Hypothalamus (tissue), 51 donors: ENCODE measurements around the gene SLMAP.

Source experiments
- DNase-seq, 51 donors: peaks; one replicate each; lab custom pipeline; 2025; lab: John Stamatoyannopoulos, UW

Gene SLMAP

GRCh38 chr3:57927916-57928315 lies 171.8 kb downstream of the SLMAP start:
- no peak for DNase-seq

- DNase-seq, result no peak
Measured at GRCh38 chr3:57928511-57928910, 172.4 kb downstream of the SLMAP start.

- DNase-seq, result no peak
Measured at GRCh38 chr3:57929988-57930387, 173.9 kb downstream of the SLMAP start.

- DNase-seq, result no peak
Measured at GRCh38 chr3:57933602-57934001, 177.5 kb downstream of the SLMAP start.

- DNase-seq, result no peak
Measured at GRCh38 chr3:57934373-57934772, 178.3 kb downstream of the SLMAP start.

GRCh38 chr3:57935539-57935938 lies 179.4 kb downstream of the SLMAP start:
- no peak for DNase-seq

- DNase-seq, result no peak
Measured at GRCh38 chr3:57937092-57937491, 181.0 kb downstream of the SLMAP start.

GRCh38 chr3:57939775-57940174 lies 183.7 kb downstream of the SLMAP start:
- DNase-seq, result no peak

- DNase-seq, result no peak
Measured at GRCh38 chr3:57942388-57942787, 186.3 kb downstream of the SLMAP start.

GRCh38 chr3:57942872-57943283 lies 186.8 kb downstream of the SLMAP start:
- DNase-seq, result peak in 1 of 51 donors; percentile 19

GRCh38 chr3:57943525-57944495 lies 187.7 kb downstream of the SLMAP start:
- DNase-seq, result peak in 1 of 51 donors; percentile 30

GRCh38 chr3:57946970-57947381 lies 190.9 kb downstream of the SLMAP start:
- no peak for DNase-seq

- peak in 14 of 51 donors; percentile 5 to 61 (median 20) for DNase-seq
Measured at GRCh38 chr3:57948080-57948671, 192.1 kb downstream of the SLMAP start.

GRCh38 chr3:57948781-57949242 lies 192.7 kb downstream of the SLMAP start:
- DNase-seq, result peak in 15 of 51 donors; percentile 5 to 48 (median 28)

- DNase-seq, result no peak
Measured at GRCh38 chr3:57949344-57949743, 193.2 kb downstream of the SLMAP start.

GRCh38 chr3:57949785-57950615 lies 193.9 kb downstream of the SLMAP start:
- DNase-seq, result no peak

- peak in 26 of 51 donors; percentile 6 to 57 (median 31) for DNase-seq
Measured at GRCh38 chr3:57951066-57951882, 195.2 kb downstream of the SLMAP start.

- DNase-seq, result peak in 21 of 51 donors; percentile 3 to 60 (median 30)
Measured at GRCh38 chr3:57952208-57952631, 196.1 kb downstream of the SLMAP start.

GRCh38 chr3:57952651-57953050 lies 196.5 kb downstream of the SLMAP start:
- no peak for DNase-seq

- no peak for DNase-seq
Measured at GRCh38 chr3:57953576-57953975, 197.5 kb downstream of the SLMAP start.
